PFSK-1 (cell line): ENCODE data around the gene MOGAT3.

Source experiments
- POLR2AphosphoS5 ChIP-seq: IDR thresholded peaks from 2 replicates; pipeline ENCODE4 v1.6.1; 2012; ENCODE audit warnings: low read depth, mild to moderate bottlenecking, control low read depth, low read length, moderate library complexity
- REST ChIP-seq, 2 experiments: IDR thresholded peaks; 2 replicates each; pipeline versions ENCODE4 v1.6.1 to v1.8.0; 2011 to 2012; ENCODE audit warnings: low read depth in 2 of 2, low read length in 2 of 2, control low read depth in 1 of 2, inconsistent platforms in 1 of 2, mild to moderate bottlenecking in 1 of 2, moderate library complexity in 1 of 2; ENCODE audit not compliant: insufficient read depth in 1 of 2
- SIN3A ChIP-seq: IDR thresholded peaks from 2 replicates; pipeline ENCODE4 v1.6.1; 2012; ENCODE audit warnings: mild to moderate bottlenecking, low read length, moderate library complexity, borderline replicate concordance; ENCODE audit not compliant: insufficient read depth

DNA sequence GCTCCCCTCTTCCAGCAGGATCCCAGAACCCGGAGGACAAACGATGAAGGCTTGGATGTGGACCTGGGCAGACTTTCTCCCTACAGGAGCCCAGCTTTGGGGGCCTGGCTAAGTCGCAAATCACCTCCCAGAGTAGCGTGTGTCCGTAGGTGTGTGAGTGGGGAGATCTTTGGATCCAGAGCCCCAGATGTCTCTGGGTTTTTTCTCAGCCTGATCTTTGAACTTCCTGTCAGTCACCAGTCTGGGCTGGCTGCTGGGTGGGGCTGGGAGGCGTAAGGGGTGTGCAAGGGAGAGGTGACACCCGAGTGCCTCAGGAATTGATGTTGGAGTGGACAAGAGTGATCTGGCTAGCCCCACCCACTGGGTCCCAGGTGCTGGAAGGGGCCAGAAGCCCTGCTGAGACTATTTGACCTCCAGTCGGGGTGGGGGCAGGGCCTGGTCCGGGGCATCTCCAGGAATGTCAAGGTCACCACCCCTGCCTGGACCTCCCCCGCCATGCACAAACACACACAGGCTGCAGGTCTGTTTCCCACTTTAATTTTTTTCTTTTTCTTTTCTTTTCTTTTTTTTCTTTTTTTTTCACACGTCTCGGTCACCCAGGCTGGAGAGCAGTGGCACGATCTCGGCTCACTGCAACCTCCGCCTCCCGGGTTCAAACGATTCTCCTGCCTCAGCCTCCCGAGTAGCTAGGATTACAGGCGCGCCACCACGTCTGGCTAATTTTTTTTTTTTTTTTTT is at the start of gene MOGAT3:
- TF ChIP-seq REST (IDR thresholded peaks at IDR 0.05; ENCODE audit: insufficient read depth in 1 of 2, low read depth in 2 of 2, low read length in 2 of 2) (no peak), POLR2AphosphoS5 (no peak), SIN3A (no peak)
